GM12865 (cell line): Measurements from ENCODE around the gene PTPN18.

Experiments
- DNase-seq: peaks from one replicate; pipeline ENCODE4 v3.0.0; 2010; ENCODE audit warnings: low read depth
- H3K4me3 ChIP-seq: 2 replicates; pipeline ENCODE4 v1.5.1; 2011; ENCODE audit warnings: mild to moderate bottlenecking, low read depth, low read length, control low read depth
- TF ChIP-seq, protein P1 (sequence below): IDR thresholded peaks from 2 replicates; pipeline ENCODE4 v1.5.1; 2011; ENCODE audit warnings: low read length, control low read depth, low read depth, inconsistent platforms; ENCODE audit not compliant: insufficient read depth; ENCODE audit errors: missing control alignments

Gene PTPN18

GRCh38 chr2:130363479-130363878 is 7.6 kb downstream of the PTPN18 start:
- no peak for DNase-seq
- no peak overlapping the region for H3K4me3 ChIP-seq
- TF ChIP-seq, protein P1, sequence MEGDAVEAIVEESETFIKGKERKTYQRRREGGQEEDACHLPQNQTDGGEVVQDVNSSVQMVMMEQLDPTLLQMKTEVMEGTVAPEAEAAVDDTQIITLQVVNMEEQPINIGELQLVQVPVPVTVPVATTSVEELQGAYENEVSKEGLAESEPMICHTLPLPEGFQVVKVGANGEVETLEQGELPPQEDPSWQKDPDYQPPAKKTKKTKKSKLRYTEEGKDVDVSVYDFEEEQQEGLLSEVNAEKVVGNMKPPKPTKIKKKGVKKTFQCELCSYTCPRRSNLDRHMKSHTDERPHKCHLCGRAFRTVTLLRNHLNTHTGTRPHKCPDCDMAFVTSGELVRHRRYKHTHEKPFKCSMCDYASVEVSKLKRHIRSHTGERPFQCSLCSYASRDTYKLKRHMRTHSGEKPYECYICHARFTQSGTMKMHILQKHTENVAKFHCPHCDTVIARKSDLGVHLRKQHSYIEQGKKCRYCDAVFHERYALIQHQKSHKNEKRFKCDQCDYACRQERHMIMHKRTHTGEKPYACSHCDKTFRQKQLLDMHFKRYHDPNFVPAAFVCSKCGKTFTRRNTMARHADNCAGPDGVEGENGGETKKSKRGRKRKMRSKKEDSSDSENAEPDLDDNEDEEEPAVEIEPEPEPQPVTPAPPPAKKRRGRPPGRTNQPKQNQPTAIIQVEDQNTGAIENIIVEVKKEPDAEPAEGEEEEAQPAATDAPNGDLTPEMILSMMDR = no peak

DNA sequence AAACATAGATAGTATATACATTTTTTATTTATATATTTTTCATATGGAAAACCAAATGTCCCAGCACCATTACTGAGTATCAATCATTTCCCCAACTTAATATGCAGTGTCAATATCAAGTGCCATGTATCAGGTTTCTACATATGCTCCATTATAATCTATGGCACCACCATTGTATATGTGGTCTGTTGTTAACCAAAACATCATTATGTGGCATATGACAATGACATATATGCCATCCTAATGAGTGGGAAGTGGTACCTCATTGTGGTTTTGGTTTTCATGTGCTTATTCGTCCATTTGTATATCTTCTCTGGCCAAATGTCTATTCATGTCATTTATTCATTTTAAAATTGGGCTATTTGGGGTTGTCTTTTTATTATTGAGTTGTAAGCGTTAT is 9.2 kb downstream of the PTPN18 start:
- H3K4me3 ChIP-seq = no peak overlapping the region
- TF ChIP-seq, protein P1 = no peak
- DNase-seq = no peak

DNA sequence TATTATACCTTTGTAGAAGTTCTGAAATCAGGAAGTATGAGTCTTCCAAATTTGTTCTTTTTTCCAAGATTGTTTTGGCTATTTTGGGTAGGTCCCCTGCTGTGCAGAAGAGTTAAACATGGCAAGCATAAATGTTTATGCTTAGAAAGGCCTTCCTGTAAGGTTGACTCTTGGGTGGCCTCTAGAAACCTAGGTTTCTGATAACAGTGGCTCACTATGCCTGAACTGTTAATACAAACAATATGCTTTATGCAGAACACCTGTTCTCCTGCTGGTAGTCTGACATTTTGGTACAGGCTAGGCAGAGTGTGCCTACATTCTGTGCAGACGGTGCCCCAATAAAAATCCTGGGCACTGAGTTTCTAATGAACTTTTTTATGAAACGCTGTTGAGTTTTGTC is 10.1 kb downstream of the PTPN18 start:
- DNase-seq = no peak
- no peak overlapping the region for H3K4me3 ChIP-seq
- TF ChIP-seq, protein P1 = no peak

GRCh38 chr2:130366720-130367119 is 10.9 kb downstream of the PTPN18 start:
- H3K4me3 ChIP-seq = no peak overlapping the region
- TF ChIP-seq, protein P1 = no peak
- no peak for DNase-seq

DNA sequence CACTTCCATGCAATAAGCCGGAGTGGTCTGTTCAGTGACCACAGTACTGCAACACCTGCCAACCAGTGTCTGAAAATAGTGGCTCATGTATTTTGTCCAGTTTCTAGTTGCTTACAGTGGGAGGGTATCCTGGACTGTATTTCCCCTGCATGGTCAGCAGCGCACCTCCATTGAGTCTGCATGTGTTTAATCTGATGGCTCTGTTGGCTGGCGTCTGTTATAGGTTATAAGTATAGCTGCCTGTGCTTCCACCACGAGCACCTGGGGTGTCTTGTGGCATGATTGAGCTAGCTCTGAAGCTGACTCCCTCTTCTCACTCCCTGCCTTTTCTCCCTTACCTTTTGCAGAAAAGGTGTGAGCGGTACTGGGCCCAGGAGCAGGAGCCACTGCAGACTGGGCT is 12.9 kb downstream of the PTPN18 start:
- TF ChIP-seq, protein P1 = no peak
- DNase-seq = no peak
- H3K4me3 ChIP-seq = no peak overlapping the region

- H3K4me3 ChIP-seq = no peak overlapping the region
- no peak for DNase-seq
- TF ChIP-seq, protein P1 = no peak
Observed at GRCh38 chr2:130369311-130369964, 13.6 kb downstream of the PTPN18 start.

- no peak overlapping the region for H3K4me3 ChIP-seq
- DNase-seq = no peak
- TF ChIP-seq, protein P1 = no peak
Observed at GRCh38 chr2:130369965-130370341, 14.1 kb downstream of the PTPN18 start.
